Stomach (tissue), 9 donors: ENCODE data around the gene NTN1. TPM values are rescaled to one million over a fixed set of nuclear protein-coding genes. Genes with fewer than 3 reads are reported as not detected.
"Not testable (repeated sequence)": the region's sequence is repeated elsewhere in the genome, so short reads cannot be mapped to it uniquely, and the experiment has no call there.

Experiments
- DNase-seq, 2 donors: peaks; one replicate each; pipeline versions ENCODE4 v3.0.0 to v3.0.0-alpha.2; 2013 to 2019
- H3K27ac ChIP-seq, 5 donors: fragments of 200-600 bp in 4 of 5; sonication (generic) in 4 of 5; one replicate each; pipeline ENCODE4 v1.5.1; 2013 to 2019; ENCODE audit warnings: mild to moderate bottlenecking in 1 of 5, moderate library complexity in 1 of 5
- H3K27me3 ChIP-seq, 3 donors: fragments of 200-600 bp; sonication (generic); one replicate each; pipeline ENCODE4 v1.5.1; 2017 to 2019; ENCODE audit warnings: mixed run types in 1 of 3
- H3K36me3 ChIP-seq, 4 donors: fragments of 200-600 bp; sonication (generic); 1 replicate in 3 of 4; 2 replicates in 1 of 4; pipeline ENCODE4 v1.5.1; 2016 to 2019
- H3K4me1 ChIP-seq, 4 donors: fragments of 200-600 bp; sonication (generic); one replicate each; pipeline ENCODE4 v1.5.1; 2016 to 2019
- H3K4me3 ChIP-seq, 4 donors: fragments of 200-600 bp; sonication (generic) in 3 of 4; one replicate each; pipeline ENCODE4 v1.5.1; 2016 to 2019; ENCODE audit warnings: mild to moderate bottlenecking in 1 of 4
- H3K9me3 ChIP-seq, 4 donors: fragments of 200-600 bp; sonication (generic); one replicate each; pipeline ENCODE4 v1.5.1; 2016 to 2019
- EP300 ChIP-seq: sonication (generic); formaldehyde crosslinking; IDR thresholded peaks from one replicate; pipeline ENCODE4 v1.6.1; 2017; ENCODE audit warnings: antibody characterized with exemption
- POLR2A ChIP-seq, 4 donors: fragments of 450-650 bp; IDR thresholded peaks; one replicate each; pipeline ENCODE4 v1.6.1; 2016; ENCODE audit warnings: antibody characterized with exemption in 4 of 4, control low read depth in 2 of 4, mild to moderate bottlenecking in 1 of 4, moderate library complexity in 1 of 4
- POLR2AphosphoS5 ChIP-seq, 3 donors: sonication (generic); formaldehyde crosslinking; IDR thresholded peaks; one replicate each; pipeline ENCODE4 v1.6.1; 2016; ENCODE audit warnings: antibody characterized with exemption in 3 of 3
- WGBS, 5 donors: extraction: QIAGEN DNeasy Blood & Tissue Kit in 3 of 5; methylation state at CpG; one replicate each; pipeline versions ENCODE4 v1.1.5 to v1.1.7; 2013 to 2018; 5-methylcytosine and 5-hydroxymethylcytosine counted together
- intact Hi-C: fragments of 100-400 bp; cut with DNase I; formaldehyde crosslinking; loops from one replicate; pipeline ENCODE4 v1.15.1; 2023; ENCODE audit warnings: low total_unique reads
- polyA plus RNA-seq, 3 donors: library from polyadenylated mRNA; stranded (reverse); fragments of 200-250 nt; gene quantifications; one replicate each; pipeline ENCODE4 v1.2.3, GENCODE V29; 2013
- total RNA-seq, 5 donors: library from RNA; depleted of rRNA; stranded (reverse); fragments of >200 nt; gene quantifications; one replicate each; pipeline versions ENCODE4 v1.1.0 to v1.2.3, GENCODE V29; 2014 to 2016
- TF ChIP-seq, protein P1 (sequence below), 7 experiments: fragments of 450-650 bp in 4 of 7; fragments of 200-600 bp in 3 of 7; sonication (generic) in 3 of 7; IDR thresholded peaks; one replicate each; pipeline ENCODE4 v1.5.1; 2016 to 2019; ENCODE audit warnings: antibody characterized with exemption in 7 of 7, control low read depth in 2 of 7, mild to moderate bottlenecking in 1 of 7
- donor health status: healthy with polysubstance abuse.
- donor health status: Bipolar disorder and iron deficiency.
- donor health status: healthy.

Gene NTN1
- total and polyA plus RNA-seq, 8 donors, result 2.9 to 56.2 (median 9.0) TPM

GRCh38 chr17:9105068-9105868 lies 84.0 kb downstream of the NTN1 start:
- peak overlapping the region in 3 of 5 donors; percentile 41 to 71 (median 60) for H3K27ac ChIP-seq
- intact Hi-C loops, result no loop called here
- TF ChIP-seq, protein P1, sequence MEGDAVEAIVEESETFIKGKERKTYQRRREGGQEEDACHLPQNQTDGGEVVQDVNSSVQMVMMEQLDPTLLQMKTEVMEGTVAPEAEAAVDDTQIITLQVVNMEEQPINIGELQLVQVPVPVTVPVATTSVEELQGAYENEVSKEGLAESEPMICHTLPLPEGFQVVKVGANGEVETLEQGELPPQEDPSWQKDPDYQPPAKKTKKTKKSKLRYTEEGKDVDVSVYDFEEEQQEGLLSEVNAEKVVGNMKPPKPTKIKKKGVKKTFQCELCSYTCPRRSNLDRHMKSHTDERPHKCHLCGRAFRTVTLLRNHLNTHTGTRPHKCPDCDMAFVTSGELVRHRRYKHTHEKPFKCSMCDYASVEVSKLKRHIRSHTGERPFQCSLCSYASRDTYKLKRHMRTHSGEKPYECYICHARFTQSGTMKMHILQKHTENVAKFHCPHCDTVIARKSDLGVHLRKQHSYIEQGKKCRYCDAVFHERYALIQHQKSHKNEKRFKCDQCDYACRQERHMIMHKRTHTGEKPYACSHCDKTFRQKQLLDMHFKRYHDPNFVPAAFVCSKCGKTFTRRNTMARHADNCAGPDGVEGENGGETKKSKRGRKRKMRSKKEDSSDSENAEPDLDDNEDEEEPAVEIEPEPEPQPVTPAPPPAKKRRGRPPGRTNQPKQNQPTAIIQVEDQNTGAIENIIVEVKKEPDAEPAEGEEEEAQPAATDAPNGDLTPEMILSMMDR (IDR thresholded peaks at IDR 0.05), result no peak
- TF ChIP-seq POLR2AphosphoS5 (IDR thresholded peaks at IDR 0.05) (no peak), POLR2A (IDR thresholded peaks at IDR 0.05) (no peak), EP300 (no peak)

GRCh38 chr17:9106278-9106677 lies 85.0 kb downstream of the NTN1 start:
- H3K4me3 ChIP-seq, intact Hi-C loops, DNase-seq, H3K9me3 ChIP-seq, H3K36me3 ChIP-seq, H3K27me3 ChIP-seq: not testable (repeated sequence)
- H3K4me1 ChIP-seq, result peaks cover 0 to 28% (median 7%) of the 10 kb centered on the region in 4 donors
- H3K27ac ChIP-seq, result peak overlapping the region in 1 of 5 donors; percentile 60
- WGBS, 5 donors, result 82 to 93% (median 86%) methylated on average over 9 of the region's 9 CpGs

More at GRCh38 chr17:9105068-9105868, 84.0 kb downstream of the NTN1 start:
- Histone ChIP-seq H3K4me1 (peaks cover 0 to 30% (median 9%) of the 10 kb centered on the region in 4 donors), H3K4me3 (no peak overlapping the region), H3K27me3 (no peaks in the 10 kb centered on the region), H3K9me3 (no peaks in the 10 kb centered on the region), H3K36me3 (no peaks in the 10 kb centered on the region)
- no peak for DNase-seq
- 79 to 89% (median 87%) methylated on average over 9 of the region's 9 CpGs for WGBS, 5 donors

GRCh38 chr17:9107527-9107926 lies 86.2 kb downstream of the NTN1 start:
- no peak for DNase-seq
- H3K4me3 ChIP-seq, result no peak overlapping the region
- 55 to 71% (median 66%) methylated on average over 4 of the region's 4 CpGs for WGBS, 5 donors
- H3K27ac ChIP-seq, result peak overlapping the region in 1 of 5 donors; percentile 6
- no peaks in the 10 kb centered on the region for H3K27me3 ChIP-seq
- intact Hi-C loops, result no loop called here
- no peak for TF ChIP-seq POLR2AphosphoS5 (IDR thresholded peaks at IDR 0.05)
- no peak for TF ChIP-seq EP300
- TF ChIP-seq, protein P1 (IDR thresholded peaks at IDR 0.05), result no peak
- no peak for TF ChIP-seq POLR2A (IDR thresholded peaks at IDR 0.05)
- peaks cover 0 to 25% (median 4%) of the 10 kb centered on the region in 4 donors for H3K4me1 ChIP-seq
- H3K9me3 ChIP-seq, result no peaks in the 10 kb centered on the region
- H3K36me3 ChIP-seq, result no peaks in the 10 kb centered on the region

DNA sequence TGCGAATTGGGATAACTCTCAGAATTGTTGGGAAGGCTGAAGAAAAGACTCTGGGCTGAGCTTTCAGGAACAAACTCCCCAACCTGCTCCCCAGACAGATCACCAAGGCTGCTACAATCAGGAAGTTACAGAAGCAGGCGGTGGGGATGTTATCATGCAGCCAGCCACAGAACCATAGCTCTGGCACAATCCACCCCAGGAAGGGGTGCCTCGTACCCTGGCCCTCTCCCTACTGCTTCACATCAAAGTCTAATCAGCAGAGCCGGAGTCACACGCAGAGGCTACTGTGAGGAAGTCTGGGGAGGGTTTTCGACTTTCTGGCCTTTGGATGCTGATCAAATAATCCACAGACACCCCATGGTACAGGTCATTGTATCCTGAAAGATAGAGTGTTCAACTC lies 86.8 kb downstream of the NTN1 start:
- no peak for DNase-seq
- WGBS, 5 donors, result 61 to 69% (median 64%) methylated on average over 6 of the region's 6 CpGs
- TF ChIP-seq, protein P1 (IDR thresholded peaks at IDR 0.05), result no peak
- no peak for TF ChIP-seq EP300
- TF ChIP-seq POLR2A (IDR thresholded peaks at IDR 0.05), result no peak
- no peak for TF ChIP-seq POLR2AphosphoS5 (IDR thresholded peaks at IDR 0.05)
- Histone ChIP-seq H3K36me3 (no peaks in the 10 kb centered on the region), H3K4me1 (peaks cover 0 to 25% (median 4%) of the 10 kb centered on the region in 4 donors), H3K27ac (peak overlapping the region in 2 of 5 donors; percentile 6 to 32), H3K9me3 (no peaks in the 10 kb centered on the region), H3K27me3 (no peaks in the 10 kb centered on the region), H3K4me3 (no peak overlapping the region)
- intact Hi-C loops, result no loop called here

GRCh38 chr17:9109933-9110332 lies 88.6 kb downstream of the NTN1 start:
- H3K9me3 ChIP-seq, result no peaks in the 10 kb centered on the region
- DNase-seq, result no peak
- H3K36me3 ChIP-seq, result no peaks in the 10 kb centered on the region
- intact Hi-C loops, result no loop called here
- H3K27me3 ChIP-seq, result peaks cover 0 to 7% (median 0%) of the 10 kb centered on the region in 3 donors
- H3K4me1 ChIP-seq, result peaks cover 0 to 23% (median 6%) of the 10 kb centered on the region in 4 donors
- no peak overlapping the region for H3K27ac ChIP-seq
- WGBS, 5 donors, result 73 to 93% (median 89%) methylated on average over 4 of the region's 4 CpGs
- no peak overlapping the region for H3K4me3 ChIP-seq
- TF ChIP-seq POLR2AphosphoS5 (IDR thresholded peaks at IDR 0.05) (no peak), POLR2A (IDR thresholded peaks at IDR 0.05) (no peak), EP300 (no peak)
- TF ChIP-seq, protein P1 (IDR thresholded peaks at IDR 0.05), result no peak
